Naive thymus-derived CD4-positive, alpha-beta T cell (primary cell): ENCODE measurements around the gene NFATC2. TPM values are rescaled to one million over a fixed set of nuclear protein-coding genes. Genes with fewer than 3 reads are reported as not detected.

Experiments used
- ATAC-seq: fragments of 150-1000 bp; cut with Tn5 transposase; 2 replicates; pipeline ENCODE4 v1.10.0; 2021; ENCODE audit warnings: mild to moderate bottlenecking, moderate library complexity
- CTCF ChIA-PET: fragments of 350-600 bp; sonication (Branson Sonifier 250); formaldehyde crosslinking; loops from one replicate; lab custom pipeline; 2021; ENCODE audit warnings: antibody characterized with exemption; lab: Charles Lee
- POLR2A ChIA-PET: fragments of 350-600 bp; sonication (Branson Sonifier 250); formaldehyde crosslinking; loops from one replicate; lab custom pipeline; 2021; ENCODE audit warnings: antibody characterized with exemption, inconsistent platforms; lab: Charles Lee
- DNase-seq, 9 donors: peaks; one replicate each; pipeline versions ENCODE4 v3.0.0 to v3.0.0-alpha.2; 2020 to 2022; ENCODE audit warnings: mixed read lengths in 1 of 9
- H3K27ac ChIP-seq: one replicate; pipeline ENCODE4 v1.7.0; 2013; ENCODE audit warnings: mild to moderate bottlenecking, low read depth, low read length, moderate library complexity
- H3K27me3 ChIP-seq, 2 donors: one replicate each; pipeline ENCODE4 v1.7.0; 2013; ENCODE audit warnings: low read length in 2 of 2, mild to moderate bottlenecking in 2 of 2, moderate library complexity in 2 of 2; ENCODE audit not compliant: control insufficient read depth in 2 of 2, insufficient read depth in 2 of 2
- H3K36me3 ChIP-seq, 3 experiments: 1 replicate in 2 of 3; 2 replicates in 1 of 3; pipeline ENCODE4 v1.7.0; 2013; ENCODE audit warnings: low read length in 3 of 3, mild to moderate bottlenecking in 3 of 3, moderate library complexity in 1 of 3; ENCODE audit not compliant: insufficient read depth in 3 of 3, control insufficient read depth in 2 of 3
- H3K4me1 ChIP-seq, 2 donors: one replicate each; pipeline ENCODE4 v1.7.0; 2013; ENCODE audit warnings: low read length in 2 of 2, mild to moderate bottlenecking in 2 of 2, moderate library complexity in 1 of 2; ENCODE audit not compliant: control insufficient read depth in 2 of 2, insufficient read depth in 2 of 2
- H3K4me3 ChIP-seq: 2 replicates; pipeline ENCODE4 v1.7.0; 2013; ENCODE audit warnings: mild to moderate bottlenecking, low read length
- H3K9me3 ChIP-seq, 3 experiments: 1 replicate in 2 of 3; 2 replicates in 1 of 3; pipeline ENCODE4 v1.7.0; 2013; ENCODE audit warnings: low read length in 3 of 3; ENCODE audit not compliant: control insufficient read depth in 2 of 3
- H3K27ac Mint-ChIP-seq, 9 donors: one replicate each; pipeline ENCODE4 v1.8.0; 2020 to 2022; ENCODE audit warnings: mixed read lengths in 9 of 9, mild to moderate bottlenecking in 8 of 9, moderate library complexity in 5 of 9, inconsistent platforms in 2 of 9
- H3K27me3 Mint-ChIP-seq, 5 donors: one replicate each; pipeline ENCODE4 v1.8.0; 2021 to 2022; ENCODE audit warnings: mixed read lengths in 5 of 5, mild to moderate bottlenecking in 1 of 5
- H3K36me3 Mint-ChIP-seq, 5 donors: one replicate each; pipeline ENCODE4 v1.8.0; 2020 to 2022; ENCODE audit warnings: mixed read lengths in 5 of 5, mild to moderate bottlenecking in 3 of 5, inconsistent platforms in 1 of 5
- H3K4me1 Mint-ChIP-seq, 7 donors: one replicate each; pipeline ENCODE4 v1.8.0; 2020 to 2022; ENCODE audit warnings: mixed read lengths in 7 of 7, mild to moderate bottlenecking in 3 of 7, inconsistent platforms in 1 of 7
- H3K4me3 Mint-ChIP-seq, 10 donors: one replicate each; pipeline ENCODE4 v1.8.0; 2020 to 2022; ENCODE audit warnings: mild to moderate bottlenecking in 10 of 10, mixed read lengths in 10 of 10, moderate library complexity in 6 of 10, inconsistent platforms in 2 of 10
- H3K9me3 Mint-ChIP-seq, 11 donors: one replicate each; pipeline ENCODE4 v1.8.0; 2020 to 2022; ENCODE audit warnings: mixed read lengths in 11 of 11, mild to moderate bottlenecking in 4 of 11, inconsistent platforms in 1 of 11, moderate library complexity in 1 of 11
- intact Hi-C, 2 donors: fragments of 100-400 bp; cut with micrococcal nuclease; formaldehyde crosslinking; loops; one replicate each; pipeline ENCODE4 v1.15.1; 2023
- polyA plus RNA-seq, 2 donors: library from polyadenylated mRNA; unstranded; fragments of 300-500 nt; fragmentation: Illumina TruSeq; gene quantifications; one replicate each; pipeline ENCODE4 v1.2.3, GENCODE V29; 2021
- total RNA-seq, 6 experiments: library from RNA in 5 of 6; stranded (reverse) in 5 of 6; gene quantifications; 1 replicate in 5 of 6; 2 replicates in 1 of 6; pipeline ENCODE4 v1.2.3 and lab custom pipeline; 2021 to 2026

Gene NFATC2
- total and polyA plus RNA-seq, 7 experiments from 2014 or later, result 16.6 to 66.8 (median 42.6) TPM

GRCh38 chr20:51412333-51412871 lies 130.1 kb downstream of the NFATC2 start:
- ATAC-seq, result no peak
- Mint-ChIP-seq H3K27ac (peak overlapping the region in 7 of 9 donors; percentile 28 to 83 (median 46)), H3K9me3 (peaks cover 0 to 5% (median 2%) of the 10 kb centered on the region in 11 donors), H3K27me3 (no peaks in the 10 kb centered on the region), H3K4me1 (peaks cover 6 to 71% (median 21%) of the 10 kb centered on the region in 7 donors), H3K36me3 (peaks cover 9 to 50% (median 33%) of the 10 kb centered on the region in 5 donors), H3K4me3 (no peak overlapping the region)
- Histone ChIP-seq H3K36me3 (peaks cover 5 to 63% (median 9%) of the 10 kb centered on the region in 3 experiments), H3K4me3 (no peak overlapping the region), H3K27ac (no peak overlapping the region), H3K27me3 (no peaks in the 10 kb centered on the region), H3K9me3 (no peaks in the 10 kb centered on the region), H3K4me1 (peaks cover 0 to 93% of the 10 kb centered on the region in 2 donors)
- intact Hi-C loops, result no loop called here
- ChIA-PET CTCF (interaction anchor here (0.7 to 1.1 kb wide), 3 partner anchors 11 to 183 kb away, joined by 3 to 7 read pairs (median 3); no protein-coding TSS in a partner anchor), POLR2A (no interaction called here)
- no peak for DNase-seq

GRCh38 chr20:51411870-51412269 lies 130.6 kb downstream of the NFATC2 start:
- no peak for ATAC-seq
- Histone ChIP-seq H3K4me3 (no peak overlapping the region), H3K36me3 (peaks cover 5 to 68% (median 9%) of the 10 kb centered on the region in 3 experiments), H3K27me3 (no peaks in the 10 kb centered on the region), H3K27ac (no peak overlapping the region), H3K4me1 (peaks cover 0 to 93% of the 10 kb centered on the region in 2 donors), H3K9me3 (no peaks in the 10 kb centered on the region)
- intact Hi-C loops, result no loop called here
- Mint-ChIP-seq H3K36me3 (peaks cover 8 to 50% (median 33%) of the 10 kb centered on the region in 5 donors), H3K4me3 (peak overlapping the region in 1 of 10 donors; percentile 9), H3K27ac (peak overlapping the region in 7 of 9 donors; percentile 28 to 83 (median 43)), H3K27me3 (no peaks in the 10 kb centered on the region), H3K4me1 (peaks cover under 1 to 71% (median 17%) of the 10 kb centered on the region in 7 donors), H3K9me3 (peaks cover 0 to 5% (median 2%) of the 10 kb centered on the region in 11 donors)
- ChIA-PET CTCF (interaction anchor here (1.0 to 1.1 kb wide), 2 partner anchors 10 to 183 kb away, joined by 3 to 7 read pairs; no protein-coding TSS in a partner anchor), POLR2A (no interaction called here)
- DNase-seq, result no peak

- Histone ChIP-seq H3K27me3 (no peaks in the 10 kb centered on the region), H3K4me1 (peaks cover 0 to 93% of the 10 kb centered on the region in 2 donors), H3K27ac (no peak overlapping the region), H3K4me3 (no peak overlapping the region), H3K36me3 (peaks cover 5 to 70% (median 9%) of the 10 kb centered on the region in 3 experiments), H3K9me3 (no peaks in the 10 kb centered on the region)
- Mint-ChIP-seq H3K4me1 (peaks cover 0 to 71% (median 17%) of the 10 kb centered on the region in 7 donors), H3K27me3 (no peaks in the 10 kb centered on the region), H3K9me3 (peaks cover 0 to 5% (median 2%) of the 10 kb centered on the region in 11 donors), H3K4me3 (no peak overlapping the region), H3K27ac (peak overlapping the region in 8 of 9 donors; percentile 32 to 89 (median 66)), H3K36me3 (peaks cover 8 to 54% (median 39%) of the 10 kb centered on the region in 5 donors)
- intact Hi-C loops, result no loop called here
- no peak for DNase-seq
- ChIA-PET CTCF (interaction anchor here (0.7 to 1.1 kb wide), 2 partner anchors 9 to 26 kb away, joined by 3 read pairs; no protein-coding TSS in a partner anchor), POLR2A (no interaction called here)
- peak; percentile 34 for ATAC-seq
Observed at GRCh38 chr20:51410586-51411325, 131.8 kb downstream of the NFATC2 start.

- H3K9me3 Mint-ChIP-seq, result peaks cover 0 to 5% (median 2%) of the 10 kb centered on the region in 11 donors
- H3K27me3 Mint-ChIP-seq, result no peaks in the 10 kb centered on the region
- H3K4me3 ChIP-seq, result no peak overlapping the region
- H3K4me1 ChIP-seq, result peaks cover 6 to 93% of the 10 kb centered on the region in 2 donors
- DNase-seq, result no peak
- no peaks in the 10 kb centered on the region for H3K9me3 ChIP-seq
- H3K36me3 Mint-ChIP-seq, result peaks cover 8 to 62% (median 45%) of the 10 kb centered on the region in 5 donors
- H3K4me1 Mint-ChIP-seq, result peaks cover 6 to 77% (median 21%) of the 10 kb centered on the region in 7 donors
- H3K27me3 ChIP-seq, result no peaks in the 10 kb centered on the region
- CTCF ChIA-PET, result interaction anchor here (0.6 kb wide), 1 partner anchor 239 kb away, joined by 3 read pairs; no protein-coding TSS in a partner anchor
- H3K4me3 Mint-ChIP-seq, result no peak overlapping the region
- peaks cover 5 to 76% (median 9%) of the 10 kb centered on the region in 3 experiments for H3K36me3 ChIP-seq
- H3K27ac ChIP-seq, result no peak overlapping the region
- H3K27ac Mint-ChIP-seq, result peak overlapping the region in 6 of 9 donors; percentile 22 to 71 (median 42)
- intact Hi-C loops, result no loop called here
- no peak for ATAC-seq
- POLR2A ChIA-PET, result no interaction called here
Observed at GRCh38 chr20:51409192-51409880, 133.2 kb downstream of the NFATC2 start.

- peak overlapping the region; percentile 62 for H3K27ac ChIP-seq
- H3K27me3 ChIP-seq, result no peaks in the 10 kb centered on the region
- Mint-ChIP-seq H3K27ac (peak overlapping the region; percentile 82 to 100 (median 97)), H3K9me3 (peaks cover 0 to 5% (median 1%) of the 10 kb centered on the region in 11 donors), H3K36me3 (peaks cover 10 to 85% (median 37%) of the 10 kb centered on the region in 5 donors), H3K4me1 (peaks cover 42 to 89% (median 62%) of the 10 kb centered on the region in 7 donors), H3K27me3 (no peaks in the 10 kb centered on the region), H3K4me3 (peak overlapping the region in 5 of 10 donors; percentile 3 to 74 (median 21))
- DNase-seq (peak; percentile 21 to 78 (median 36)), ATAC-seq (peak; percentile 89)
- no peak overlapping the region for H3K4me3 ChIP-seq
- intact Hi-C loops, result loop anchor here (1.0 to 5.0 kb wide), 4 partner anchors 76 to 1812 kb away; no protein-coding TSS in a partner anchor
- peaks cover 48 to 95% of the 10 kb centered on the region in 2 donors for H3K4me1 ChIP-seq
- ChIA-PET POLR2A (interaction anchor here (0.7 to 0.9 kb wide), 3 partner anchors 9 to 142 kb away, joined by 3 read pairs; no protein-coding TSS in a partner anchor), CTCF (interaction anchor here (1.2 kb wide), 1 partner anchor 190 kb away, joined by 3 read pairs; no protein-coding TSS in a partner anchor)
- no peaks in the 10 kb centered on the region for H3K9me3 ChIP-seq
- H3K36me3 ChIP-seq, result peaks cover 2 to 47% (median 5%) of the 10 kb centered on the region in 3 experiments
Observed at GRCh38 chr20:51404297-51405060, 138.0 kb downstream of the NFATC2 start.
